ENCODE data around the gene EYS.

The EYS gene

DNA sequence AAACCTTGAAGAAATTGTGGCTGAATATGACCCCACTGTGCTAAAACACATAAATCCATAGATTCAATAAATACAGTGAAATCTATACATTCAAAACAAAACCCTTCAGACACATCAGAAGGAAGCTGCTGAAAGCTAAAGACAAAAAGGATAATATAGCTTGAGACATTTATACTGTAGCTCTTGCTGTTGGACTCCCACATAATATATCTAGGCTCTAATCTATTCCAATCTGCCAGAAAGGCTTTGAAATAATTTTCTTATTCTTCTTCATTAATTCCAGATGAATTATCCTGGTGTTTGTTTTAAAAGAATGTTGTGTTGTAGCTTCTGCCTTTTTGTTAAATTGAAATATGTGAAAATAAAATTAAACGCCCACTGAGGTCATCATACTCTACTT lies 454.0 kb downstream of the EYS start:
- TF ChIP-seq, protein P1, sequence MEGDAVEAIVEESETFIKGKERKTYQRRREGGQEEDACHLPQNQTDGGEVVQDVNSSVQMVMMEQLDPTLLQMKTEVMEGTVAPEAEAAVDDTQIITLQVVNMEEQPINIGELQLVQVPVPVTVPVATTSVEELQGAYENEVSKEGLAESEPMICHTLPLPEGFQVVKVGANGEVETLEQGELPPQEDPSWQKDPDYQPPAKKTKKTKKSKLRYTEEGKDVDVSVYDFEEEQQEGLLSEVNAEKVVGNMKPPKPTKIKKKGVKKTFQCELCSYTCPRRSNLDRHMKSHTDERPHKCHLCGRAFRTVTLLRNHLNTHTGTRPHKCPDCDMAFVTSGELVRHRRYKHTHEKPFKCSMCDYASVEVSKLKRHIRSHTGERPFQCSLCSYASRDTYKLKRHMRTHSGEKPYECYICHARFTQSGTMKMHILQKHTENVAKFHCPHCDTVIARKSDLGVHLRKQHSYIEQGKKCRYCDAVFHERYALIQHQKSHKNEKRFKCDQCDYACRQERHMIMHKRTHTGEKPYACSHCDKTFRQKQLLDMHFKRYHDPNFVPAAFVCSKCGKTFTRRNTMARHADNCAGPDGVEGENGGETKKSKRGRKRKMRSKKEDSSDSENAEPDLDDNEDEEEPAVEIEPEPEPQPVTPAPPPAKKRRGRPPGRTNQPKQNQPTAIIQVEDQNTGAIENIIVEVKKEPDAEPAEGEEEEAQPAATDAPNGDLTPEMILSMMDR (IDR thresholded peaks at IDR 0.05), result no peak

DNA sequence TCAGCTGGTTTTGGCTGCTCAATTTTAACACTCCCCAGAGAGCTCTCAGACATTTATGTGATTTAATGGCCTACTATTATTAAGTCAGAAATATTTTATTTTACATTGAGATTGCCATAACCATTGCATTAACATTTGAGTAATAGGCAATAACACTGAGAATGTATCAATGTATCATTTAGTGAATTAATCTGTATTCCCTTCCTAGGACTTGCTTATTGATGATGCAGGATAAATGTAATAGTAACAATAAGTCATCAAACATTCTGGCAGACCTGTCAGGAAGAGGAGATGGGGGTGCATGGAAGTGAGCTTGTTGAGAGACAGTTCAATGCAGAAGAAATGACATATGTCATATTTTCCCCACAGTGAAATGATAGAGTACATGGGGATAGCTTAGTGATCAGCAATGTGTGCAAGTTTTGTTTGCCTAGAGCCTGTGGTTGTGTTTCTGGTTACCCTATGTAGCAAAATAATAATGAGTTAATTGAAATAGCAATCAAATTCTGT lies 458.9 kb downstream of the EYS start:
- TF ChIP-seq, protein P1 (IDR thresholded peaks at IDR 0.05), result no peak

DNA sequence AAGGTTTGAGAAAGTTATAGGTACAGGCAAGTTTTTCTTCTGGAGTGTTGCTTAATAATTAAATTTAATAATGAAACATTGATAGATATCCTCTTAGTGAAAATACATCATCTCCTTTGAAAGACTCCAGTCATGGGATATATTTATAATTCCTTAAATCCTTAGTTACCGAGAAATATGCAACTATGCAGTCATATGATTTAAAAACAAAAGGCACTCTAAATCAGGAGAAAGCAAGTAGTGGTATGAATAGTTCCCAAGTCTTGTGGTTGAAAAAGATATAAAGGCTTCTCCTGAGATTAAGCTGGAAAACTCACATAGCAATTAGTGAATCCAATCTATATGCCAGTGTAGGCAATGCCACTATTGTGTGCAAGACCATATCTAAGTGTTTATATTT lies 475.4 kb downstream of the EYS start:
- TF ChIP-seq, protein P1 (IDR thresholded peaks at IDR 0.05), result no peak

DNA sequence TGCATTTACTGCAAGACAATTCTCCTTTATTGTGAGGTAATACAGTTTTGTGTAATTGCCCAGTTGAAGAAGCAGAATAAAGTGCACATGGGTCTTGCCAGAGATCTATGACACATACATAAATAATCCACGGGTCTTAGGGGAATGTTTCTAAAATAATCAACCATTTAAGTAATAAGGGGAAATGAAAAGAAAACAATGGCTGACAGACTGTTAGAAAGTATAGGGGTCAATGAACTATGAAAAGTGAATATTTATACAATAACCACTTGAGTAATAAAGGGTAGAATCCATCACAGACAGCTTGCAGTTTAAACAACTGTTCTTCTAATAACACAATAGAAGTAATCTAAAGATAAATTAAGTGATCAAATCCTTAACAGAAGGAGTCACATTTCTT lies 477.2 kb downstream of the EYS start:
- TF ChIP-seq, protein P1 (IDR thresholded peaks at IDR 0.05), result no peak

DNA sequence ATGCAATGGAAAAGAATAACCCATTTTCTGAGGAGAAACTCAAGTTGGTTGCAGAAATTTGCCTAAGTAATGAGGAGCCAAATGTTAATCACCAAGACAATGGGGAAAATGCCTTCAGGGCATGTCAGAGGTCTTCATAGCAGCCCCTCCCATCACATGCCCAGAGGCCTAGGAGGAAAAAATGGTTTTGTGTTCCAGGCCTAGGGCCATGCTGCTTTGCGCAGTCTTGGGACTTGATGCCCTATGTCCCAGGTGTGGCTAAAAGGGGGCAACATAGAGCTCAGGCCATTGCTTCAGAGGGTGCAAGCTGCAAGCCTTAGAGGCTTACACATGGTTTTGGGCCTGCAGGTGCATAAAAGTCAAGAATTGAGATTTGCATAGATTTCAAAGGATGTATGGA lies 485.9 kb downstream of the EYS start:
- TF ChIP-seq, protein P1 (IDR thresholded peaks at IDR 0.05), result no peak

DNA sequence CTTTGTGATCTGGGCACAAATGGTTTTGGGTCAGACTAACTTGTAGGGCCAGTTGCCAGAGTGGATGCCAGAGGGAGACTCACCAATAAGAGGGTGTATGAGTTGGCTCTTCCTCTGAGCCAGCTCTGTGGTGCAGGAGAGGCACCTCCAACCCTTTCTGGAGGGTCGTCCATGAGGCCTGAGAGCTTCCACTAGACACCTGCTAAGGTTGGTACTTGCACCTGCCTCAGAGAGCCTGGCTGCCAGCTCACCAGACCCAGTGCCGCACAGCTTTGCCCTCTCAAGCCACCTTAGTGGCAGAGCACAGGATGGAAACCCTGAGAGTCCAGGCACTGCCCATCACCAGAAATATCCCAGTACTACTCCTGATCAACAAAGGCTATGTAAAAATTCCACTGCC lies 504.3 kb downstream of the EYS start:
- TF ChIP-seq, protein P1 (IDR thresholded peaks at IDR 0.05), result no peak

DNA sequence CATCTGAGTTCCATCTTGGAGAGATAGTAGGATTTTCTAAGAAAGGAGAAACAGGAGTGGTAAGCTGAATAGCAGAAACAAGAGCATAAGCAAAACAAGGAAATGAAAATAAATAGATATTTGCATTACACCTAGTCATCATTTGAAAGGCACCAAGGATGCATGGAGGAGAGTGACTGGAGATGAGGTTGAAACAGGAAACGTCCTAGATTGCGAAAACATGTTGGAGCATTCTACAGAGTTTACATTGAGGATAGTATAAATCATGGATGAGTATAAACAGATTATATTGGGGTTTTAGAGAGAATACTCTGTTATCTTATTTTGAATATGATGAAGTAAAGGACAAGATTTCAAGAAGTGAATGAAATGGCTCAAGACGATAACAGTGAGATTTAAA lies 507.3 kb downstream of the EYS start:
- TF ChIP-seq, protein P1 (IDR thresholded peaks at IDR 0.05), result no peak

DNA sequence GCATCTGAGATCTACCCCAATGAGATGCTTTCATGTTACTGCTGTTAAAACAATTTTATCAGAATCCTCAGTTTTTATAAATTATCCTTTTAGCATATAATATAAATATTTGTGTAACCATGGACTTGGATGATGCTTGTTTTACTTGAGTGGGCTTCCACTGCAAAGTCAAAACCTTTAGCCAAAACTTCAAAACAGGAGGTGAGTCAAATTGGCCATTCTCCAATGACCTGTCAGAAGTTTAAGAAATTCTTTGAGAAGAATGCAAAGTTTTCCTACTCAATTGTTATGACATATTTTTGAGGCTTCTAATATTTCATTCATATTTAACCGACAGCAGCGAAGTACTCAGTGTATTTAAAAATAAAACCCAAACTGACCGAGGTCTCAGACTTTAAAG lies 507.9 kb downstream of the EYS start:
- TF ChIP-seq, protein P1 (IDR thresholded peaks at IDR 0.05), result no peak

Measured in LNCAP (cell line).